Thyroid gland (tissue), 4 donors: ENCODE measurements around the gene MUC22.
A peak's percentile ranks its signal among the peaks of the same experiment; 100 is the strongest.

Source experiments
- CTCF ChIP-seq, 6 experiments: fragments of 200-600 bp in 3 of 6; fragments of 450-650 bp in 3 of 6; sonication (generic) in 3 of 6; IDR thresholded peaks; one replicate each; pipeline ENCODE4 v1.5.1; 2016 to 2019; ENCODE audit warnings: antibody characterized with exemption in 6 of 6, mild to moderate bottlenecking in 2 of 6, inconsistent platforms in 1 of 6, moderate library complexity in 1 of 6
- POLR2A ChIP-seq, 2 donors: fragments of 450-650 bp; IDR thresholded peaks; one replicate each; pipeline ENCODE4 v1.6.1; 2017; ENCODE audit warnings: antibody characterized with exemption in 2 of 2, mild to moderate bottlenecking in 2 of 2, moderate library complexity in 1 of 2

GRCh38 chr6:31068669-31069340, 58.5 kb downstream of the MUC22 start:
- TF ChIP-seq CTCF (IDR thresholded peaks at IDR 0.05) (peak; percentile 55 to 89 (median 72)), POLR2A (IDR thresholded peaks at IDR 0.05) (no peak)
